H9 (cell line): ENCODE results near the gene SNN. TPM values are rescaled to one million over a fixed set of nuclear protein-coding genes. Genes with fewer than 3 reads are reported as not detected.

Experiments used
- DNase-seq: peaks from one replicate; pipeline ENCODE4 v3.0.0-alpha.2; 2017
- H2AFZ ChIP-seq: one replicate; pipeline ENCODE4 v1.6.1; 2013; ENCODE audit warnings: mild to moderate bottlenecking, low read length, control low read depth, moderate library complexity
- H2AK5ac ChIP-seq: 2 replicates; pipeline ENCODE4 v1.6.1; 2013; ENCODE audit warnings: low read length, control low read depth, mixed read lengths; ENCODE audit not compliant: insufficient read length
- H2BK120ac ChIP-seq: one replicate; pipeline ENCODE4 v1.6.1; 2013; ENCODE audit warnings: low read depth, mild to moderate bottlenecking, low read length, control low read depth, inconsistent platforms; ENCODE audit not compliant: poor library complexity, severe bottlenecking
- H2BK12ac ChIP-seq: 2 replicates; pipeline ENCODE4 v1.6.1; 2013; ENCODE audit warnings: low read length, control low read depth, mixed read lengths, low read depth; ENCODE audit not compliant: insufficient read length
- H2BK15ac ChIP-seq: 2 replicates; pipeline ENCODE4 v1.6.1; 2013; ENCODE audit warnings: low read depth, low read length, control low read depth
- H2BK20ac ChIP-seq: one replicate; pipeline ENCODE4 v1.6.1; 2013; ENCODE audit warnings: low read depth, mild to moderate bottlenecking, low read length, control low read depth, inconsistent platforms; ENCODE audit not compliant: poor library complexity, severe bottlenecking
- H2BK5ac ChIP-seq: 2 replicates; pipeline ENCODE4 v1.6.1; 2013; ENCODE audit warnings: low read length, control low read depth, mixed read lengths; ENCODE audit not compliant: insufficient read length
- H3K14ac ChIP-seq: 2 replicates; pipeline ENCODE4 v1.6.1; 2013; ENCODE audit warnings: low read length, control low read depth; ENCODE audit not compliant: insufficient read depth
- H3K18ac ChIP-seq: 2 replicates; pipeline ENCODE4 v1.6.1; 2013; ENCODE audit warnings: low read depth, mild to moderate bottlenecking, mixed read lengths, low read length, control low read depth; ENCODE audit not compliant: insufficient read length
- H3K23ac ChIP-seq: 2 replicates; pipeline ENCODE4 v1.6.1; 2013; ENCODE audit warnings: low read length, control low read depth, mixed read lengths, low read depth; ENCODE audit not compliant: insufficient read length
- H3K23me2 ChIP-seq: 2 replicates; pipeline ENCODE4 v1.6.1; 2013; ENCODE audit warnings: low read depth, mild to moderate bottlenecking, mixed read lengths, low read length, control low read depth; ENCODE audit not compliant: insufficient read length, poor library complexity, severe bottlenecking
- H3K27ac ChIP-seq: 2 replicates; pipeline ENCODE4 v1.5.1; 2013; ENCODE audit warnings: low read length, control low read depth, mixed read lengths, low read depth; ENCODE audit not compliant: insufficient read length
- H3K27me3 ChIP-seq: 2 replicates; pipeline ENCODE4 v1.6.1; 2013; ENCODE audit warnings: low read length, control low read depth, inconsistent platforms; ENCODE audit not compliant: insufficient read depth
- H3K4ac ChIP-seq: 2 replicates; pipeline ENCODE4 v1.6.1; 2013; ENCODE audit warnings: low read depth, mild to moderate bottlenecking, control low read depth, inconsistent platforms, low read length, moderate library complexity
- H3K4me1 ChIP-seq: 2 replicates; pipeline ENCODE4 v1.6.1; 2013; ENCODE audit warnings: low read length, control low read depth, inconsistent platforms; ENCODE audit not compliant: insufficient read depth
- H3K4me2 ChIP-seq: 2 replicates; pipeline ENCODE4 v1.6.1; 2013; ENCODE audit warnings: low read length, control low read depth, mixed read lengths; ENCODE audit not compliant: insufficient read length, insufficient read depth
- H3K56ac ChIP-seq: 2 replicates; pipeline ENCODE4 v1.6.1; 2013; ENCODE audit warnings: low read depth, mild to moderate bottlenecking, mixed read lengths, low read length, control low read depth; ENCODE audit not compliant: insufficient read length
- H3K79me1 ChIP-seq: 2 replicates; pipeline ENCODE4 v1.6.1; 2013; ENCODE audit warnings: low read depth, mild to moderate bottlenecking, moderate library complexity, low read length, control low read depth, inconsistent platforms; ENCODE audit not compliant: insufficient read depth, poor library complexity, severe bottlenecking
- H3K79me2 ChIP-seq: 2 replicates; pipeline ENCODE4 v1.6.1; 2013; ENCODE audit warnings: low read length, control low read depth, inconsistent platforms; ENCODE audit not compliant: insufficient read depth
- H3K9ac ChIP-seq: 2 replicates; pipeline ENCODE4 v1.6.1; 2013; ENCODE audit warnings: low read length, control low read depth, mixed read lengths; ENCODE audit not compliant: insufficient read length; ENCODE audit errors: extremely low read depth
- H3K9me3 ChIP-seq: one replicate; pipeline ENCODE4 v1.6.1; 2013; ENCODE audit warnings: low read depth, low read length, inconsistent platforms; ENCODE audit not compliant: control insufficient read depth
- H3T11ph ChIP-seq: one replicate; pipeline ENCODE4 v1.6.1; 2013; ENCODE audit warnings: mild to moderate bottlenecking, low read length, control low read depth, inconsistent platforms
- H4K20me1 ChIP-seq: one replicate; pipeline ENCODE4 v1.6.1; 2013; ENCODE audit not compliant: control insufficient read depth, insufficient read length, insufficient read depth
- H4K5ac ChIP-seq: 2 replicates; pipeline ENCODE4 v1.6.1; 2013; ENCODE audit warnings: low read depth, mild to moderate bottlenecking, mixed read lengths, low read length, control low read depth; ENCODE audit not compliant: insufficient read length
- H4K8ac ChIP-seq: replicated peaks from 2 replicates; pipeline ENCODE4 v1.6.1; 2013; ENCODE audit warnings: low read length, control low read depth, mixed read lengths, low read depth; ENCODE audit not compliant: insufficient read length
- H4K91ac ChIP-seq: 2 replicates; pipeline ENCODE4 v1.6.1; 2013; ENCODE audit warnings: low read depth, mild to moderate bottlenecking, moderate library complexity, mixed read lengths, low read length, control low read depth; ENCODE audit not compliant: insufficient read length
- H3K27ac Mint-ChIP-seq, 3 experiments: 2 replicates in 2 of 3; 3 replicates in 1 of 3; pipeline ENCODE4 v1.8.0; 2020 to 2021; ENCODE audit warnings: mixed read lengths in 3 of 3, mild to moderate bottlenecking in 1 of 3, moderate library complexity in 1 of 3
- H3K27me3 Mint-ChIP-seq: 2 replicates; pipeline ENCODE4 v1.8.0; 2021; ENCODE audit warnings: low read depth, mild to moderate bottlenecking, moderate library complexity, mixed read lengths
- H3K36me3 Mint-ChIP-seq, 3 experiments: 2 replicates in 2 of 3; 3 replicates in 1 of 3; pipeline ENCODE4 v1.8.0; 2020 to 2021; ENCODE audit warnings: low read depth in 3 of 3, mixed read lengths in 3 of 3; ENCODE audit not compliant: insufficient read depth in 1 of 3
- H3K4me1 Mint-ChIP-seq, 2 experiments: 2 replicates each; pipeline ENCODE4 v1.8.0; 2020; ENCODE audit warnings: mixed read lengths in 2 of 2
- H3K4me3 Mint-ChIP-seq, 2 experiments: 2 replicates in 1 of 2; 3 replicates in 1 of 2; pipeline ENCODE4 v1.8.0; 2020 to 2021; ENCODE audit warnings: mild to moderate bottlenecking in 2 of 2, mixed read lengths in 2 of 2, moderate library complexity in 1 of 2
- H3K9me3 Mint-ChIP-seq, 2 experiments: 2 replicates in 1 of 2; 3 replicates in 1 of 2; pipeline ENCODE4 v1.8.0; 2020; ENCODE audit warnings: mild to moderate bottlenecking in 2 of 2, mixed read lengths in 2 of 2, moderate library complexity in 1 of 2
- WGBS: extraction: QIAGEN DNeasy Blood & Tissue Kit; methylation state at CpG from one replicate; pipeline ENCODE4 v1.1.7; 2013; ENCODE audit warnings: missing lambda C conversion rate, low lambda C conversion rate, mixed read lengths; ENCODE audit not compliant: insufficient read length; ENCODE audit errors: extremely low coverage; 5-methylcytosine and 5-hydroxymethylcytosine counted together
- total RNA-seq: library from RNA; stranded (reverse); gene quantifications from 2 replicates; pipeline ENCODE4 v1.2.1, GENCODE V29; 2021
- TF ChIP-seq, protein P1 (sequence below): fragments of 200-600 bp; sonication (generic); conservative IDR thresholded peaks from 3 replicates; pipeline ENCODE4 v1.8.0; 2021; ENCODE audit warnings: antibody characterized with exemption, mild to moderate bottlenecking

The SNN gene
- total RNA-seq, 1 experiment from 2014 or later: 44.2 TPM

- Mint-ChIP-seq H3K4me3 (no peak overlapping the region), H3K27ac (no peak overlapping the region; a peak in 1 of 7 replicates), H3K36me3 (0 out of 7 replicates have a peak, but pooled peaks cover 0 to 4% (median 0%) of the 10 kb centered on the region in 3 experiments), H3K9me3 (no peaks in the 10 kb centered on the region; a peak in 1 of 5 replicates), H3K27me3 (peaks cover 4% of the 10 kb centered on the region), H3K4me1 (peaks cover 27 to 39% of the 10 kb centered on the region in 2 experiments)
- no peak overlapping the region for H3K27ac ChIP-seq
- H2AK5ac ChIP-seq: no peak overlapping the region
- no peak overlapping the region for H2BK5ac ChIP-seq
- H4K20me1 ChIP-seq: no peaks in the 10 kb centered on the region
- no peak overlapping the region for H3K56ac ChIP-seq
- no peak overlapping the region for H4K91ac ChIP-seq
- H4K5ac ChIP-seq: no peak overlapping the region
- no peak overlapping the region; the same call in 1 of the 2 replicates for H3K14ac ChIP-seq
- no peaks in the 10 kb centered on the region for H3K79me1 ChIP-seq
- no peaks in the 10 kb centered on the region for H3K79me2 ChIP-seq
- no peak overlapping the region for H3T11ph ChIP-seq
- H2BK12ac ChIP-seq: no peak overlapping the region
- no peak overlapping the region for H3K4ac ChIP-seq
- no peak overlapping the region for H3K23ac ChIP-seq
- TF ChIP-seq, protein P1, sequence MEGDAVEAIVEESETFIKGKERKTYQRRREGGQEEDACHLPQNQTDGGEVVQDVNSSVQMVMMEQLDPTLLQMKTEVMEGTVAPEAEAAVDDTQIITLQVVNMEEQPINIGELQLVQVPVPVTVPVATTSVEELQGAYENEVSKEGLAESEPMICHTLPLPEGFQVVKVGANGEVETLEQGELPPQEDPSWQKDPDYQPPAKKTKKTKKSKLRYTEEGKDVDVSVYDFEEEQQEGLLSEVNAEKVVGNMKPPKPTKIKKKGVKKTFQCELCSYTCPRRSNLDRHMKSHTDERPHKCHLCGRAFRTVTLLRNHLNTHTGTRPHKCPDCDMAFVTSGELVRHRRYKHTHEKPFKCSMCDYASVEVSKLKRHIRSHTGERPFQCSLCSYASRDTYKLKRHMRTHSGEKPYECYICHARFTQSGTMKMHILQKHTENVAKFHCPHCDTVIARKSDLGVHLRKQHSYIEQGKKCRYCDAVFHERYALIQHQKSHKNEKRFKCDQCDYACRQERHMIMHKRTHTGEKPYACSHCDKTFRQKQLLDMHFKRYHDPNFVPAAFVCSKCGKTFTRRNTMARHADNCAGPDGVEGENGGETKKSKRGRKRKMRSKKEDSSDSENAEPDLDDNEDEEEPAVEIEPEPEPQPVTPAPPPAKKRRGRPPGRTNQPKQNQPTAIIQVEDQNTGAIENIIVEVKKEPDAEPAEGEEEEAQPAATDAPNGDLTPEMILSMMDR: no peak
- H3K4me1 ChIP-seq: peaks cover 3% of the 10 kb centered on the region; the same call in 1 of the 2 replicates
- DNase-seq: no peak
- no peaks in the 10 kb centered on the region for H3K27me3 ChIP-seq
- no peak overlapping the region for H3K4me2 ChIP-seq
- no peak overlapping the region for H2BK120ac ChIP-seq
- H3K9me3 ChIP-seq: no peaks in the 10 kb centered on the region
- H2BK15ac ChIP-seq: no peak overlapping the region
- no peak overlapping the region for H3K9ac ChIP-seq
- no peak overlapping the region for H4K8ac ChIP-seq
- H3K18ac ChIP-seq: no peak overlapping the region
- H2AFZ ChIP-seq: no peak overlapping the region
- H2BK20ac ChIP-seq: no peak overlapping the region
- peaks cover 3% of the 10 kb centered on the region for H3K23me2 ChIP-seq
- no CpG with 5 or more reads among the region's 7 CpGs for WGBS
These were observed 37.0 kb upstream of the SNN start for GRCh38 chr16:11631214-11631613.
